Measurements from ENCODE around the gene PRR30.

DNA sequence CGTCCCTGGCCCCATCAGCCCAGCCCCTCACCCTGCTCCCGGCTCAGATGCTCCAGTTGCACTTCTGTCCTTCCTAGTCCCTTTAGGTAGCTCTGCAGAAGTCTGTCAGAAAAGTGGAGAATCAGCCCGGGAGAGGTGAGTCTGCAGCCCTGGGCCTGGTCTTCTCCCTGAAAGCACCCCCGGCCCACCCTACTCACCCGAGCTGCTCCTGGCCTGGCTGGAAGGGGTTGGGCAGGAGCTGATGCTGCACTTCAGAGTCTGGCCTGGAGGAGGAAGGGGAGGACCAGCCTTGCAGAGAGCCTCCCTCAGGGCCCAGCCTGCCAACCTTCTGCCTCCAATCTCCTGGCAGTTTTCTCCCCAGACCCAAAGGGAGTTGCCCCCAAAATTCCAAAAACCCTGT, 36.9 kb downstream of the PRR30 start:
- TF ChIP-seq ZNF174 (tag by site-specific recombination; IDR thresholded peaks at IDR 0.05) (no peak), ZNF677 (tag by site-specific recombination; IDR thresholded peaks at IDR 0.05) (no peak), ZBTB1 (tag by site-specific recombination; IDR thresholded peaks at IDR 0.05) (no peak), TCF7L2 (IDR thresholded peaks at IDR 0.05; ENCODE audit: borderline replicate concordance, low read depth, low read length) (no peak), HOXA7 (CRISPR knock-in tag; IDR thresholded peaks at IDR 0.05; ENCODE audit: borderline replicate concordance) (no peak), ZFHX2 (tag by site-specific recombination; conservative IDR thresholded peaks at IDR 0.05) (no peak), KLF8 (tag by site-specific recombination; IDR thresholded peaks at IDR 0.05) (no peak)
- TF ChIP-seq, protein P1, sequence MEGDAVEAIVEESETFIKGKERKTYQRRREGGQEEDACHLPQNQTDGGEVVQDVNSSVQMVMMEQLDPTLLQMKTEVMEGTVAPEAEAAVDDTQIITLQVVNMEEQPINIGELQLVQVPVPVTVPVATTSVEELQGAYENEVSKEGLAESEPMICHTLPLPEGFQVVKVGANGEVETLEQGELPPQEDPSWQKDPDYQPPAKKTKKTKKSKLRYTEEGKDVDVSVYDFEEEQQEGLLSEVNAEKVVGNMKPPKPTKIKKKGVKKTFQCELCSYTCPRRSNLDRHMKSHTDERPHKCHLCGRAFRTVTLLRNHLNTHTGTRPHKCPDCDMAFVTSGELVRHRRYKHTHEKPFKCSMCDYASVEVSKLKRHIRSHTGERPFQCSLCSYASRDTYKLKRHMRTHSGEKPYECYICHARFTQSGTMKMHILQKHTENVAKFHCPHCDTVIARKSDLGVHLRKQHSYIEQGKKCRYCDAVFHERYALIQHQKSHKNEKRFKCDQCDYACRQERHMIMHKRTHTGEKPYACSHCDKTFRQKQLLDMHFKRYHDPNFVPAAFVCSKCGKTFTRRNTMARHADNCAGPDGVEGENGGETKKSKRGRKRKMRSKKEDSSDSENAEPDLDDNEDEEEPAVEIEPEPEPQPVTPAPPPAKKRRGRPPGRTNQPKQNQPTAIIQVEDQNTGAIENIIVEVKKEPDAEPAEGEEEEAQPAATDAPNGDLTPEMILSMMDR (tag by site-specific recombination; IDR thresholded peaks at IDR 0.05) = no peak
- TF ChIP-seq, protein P2, sequence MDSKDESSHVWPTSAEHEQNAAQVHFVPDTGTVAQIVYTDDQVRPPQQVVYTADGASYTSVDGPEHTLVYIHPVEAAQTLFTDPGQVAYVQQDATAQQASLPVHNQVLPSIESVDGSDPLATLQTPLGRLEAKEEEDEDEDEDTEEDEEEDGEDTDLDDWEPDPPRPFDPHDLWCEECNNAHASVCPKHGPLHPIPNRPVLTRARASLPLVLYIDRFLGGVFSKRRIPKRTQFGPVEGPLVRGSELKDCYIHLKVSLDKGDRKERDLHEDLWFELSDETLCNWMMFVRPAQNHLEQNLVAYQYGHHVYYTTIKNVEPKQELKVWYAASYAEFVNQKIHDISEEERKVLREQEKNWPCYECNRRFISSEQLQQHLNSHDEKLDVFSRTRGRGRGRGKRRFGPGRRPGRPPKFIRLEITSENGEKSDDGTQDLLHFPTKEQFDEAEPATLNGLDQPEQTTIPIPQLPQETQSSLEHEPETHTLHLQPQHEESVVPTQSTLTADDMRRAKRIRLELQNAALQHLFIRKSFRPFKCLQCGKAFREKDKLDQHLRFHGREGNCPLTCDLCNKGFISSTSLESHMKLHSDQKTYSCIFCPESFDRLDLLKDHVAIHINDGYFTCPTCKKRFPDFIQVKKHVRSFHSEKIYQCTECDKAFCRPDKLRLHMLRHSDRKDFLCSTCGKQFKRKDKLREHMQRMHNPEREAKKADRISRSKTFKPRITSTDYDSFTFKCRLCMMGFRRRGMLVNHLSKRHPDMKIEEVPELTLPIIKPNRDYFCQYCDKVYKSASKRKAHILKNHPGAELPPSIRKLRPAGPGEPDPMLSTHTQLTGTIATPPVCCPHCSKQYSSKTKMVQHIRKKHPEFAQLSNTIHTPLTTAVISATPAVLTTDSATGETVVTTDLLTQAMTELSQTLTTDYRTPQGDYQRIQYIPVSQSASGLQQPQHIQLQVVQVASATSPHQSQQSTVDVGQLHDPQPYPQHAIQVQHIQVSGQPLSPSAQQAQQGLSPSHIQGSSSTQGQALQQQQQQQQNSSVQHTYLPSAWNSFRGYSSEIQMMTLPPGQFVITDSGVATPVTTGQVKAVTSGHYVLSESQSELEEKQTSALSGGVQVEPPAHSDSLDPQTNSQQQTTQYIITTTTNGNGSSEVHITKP (tag by site-specific recombination; IDR thresholded peaks at IDR 0.05) = no peak
- TF ChIP-seq, protein P3, sequence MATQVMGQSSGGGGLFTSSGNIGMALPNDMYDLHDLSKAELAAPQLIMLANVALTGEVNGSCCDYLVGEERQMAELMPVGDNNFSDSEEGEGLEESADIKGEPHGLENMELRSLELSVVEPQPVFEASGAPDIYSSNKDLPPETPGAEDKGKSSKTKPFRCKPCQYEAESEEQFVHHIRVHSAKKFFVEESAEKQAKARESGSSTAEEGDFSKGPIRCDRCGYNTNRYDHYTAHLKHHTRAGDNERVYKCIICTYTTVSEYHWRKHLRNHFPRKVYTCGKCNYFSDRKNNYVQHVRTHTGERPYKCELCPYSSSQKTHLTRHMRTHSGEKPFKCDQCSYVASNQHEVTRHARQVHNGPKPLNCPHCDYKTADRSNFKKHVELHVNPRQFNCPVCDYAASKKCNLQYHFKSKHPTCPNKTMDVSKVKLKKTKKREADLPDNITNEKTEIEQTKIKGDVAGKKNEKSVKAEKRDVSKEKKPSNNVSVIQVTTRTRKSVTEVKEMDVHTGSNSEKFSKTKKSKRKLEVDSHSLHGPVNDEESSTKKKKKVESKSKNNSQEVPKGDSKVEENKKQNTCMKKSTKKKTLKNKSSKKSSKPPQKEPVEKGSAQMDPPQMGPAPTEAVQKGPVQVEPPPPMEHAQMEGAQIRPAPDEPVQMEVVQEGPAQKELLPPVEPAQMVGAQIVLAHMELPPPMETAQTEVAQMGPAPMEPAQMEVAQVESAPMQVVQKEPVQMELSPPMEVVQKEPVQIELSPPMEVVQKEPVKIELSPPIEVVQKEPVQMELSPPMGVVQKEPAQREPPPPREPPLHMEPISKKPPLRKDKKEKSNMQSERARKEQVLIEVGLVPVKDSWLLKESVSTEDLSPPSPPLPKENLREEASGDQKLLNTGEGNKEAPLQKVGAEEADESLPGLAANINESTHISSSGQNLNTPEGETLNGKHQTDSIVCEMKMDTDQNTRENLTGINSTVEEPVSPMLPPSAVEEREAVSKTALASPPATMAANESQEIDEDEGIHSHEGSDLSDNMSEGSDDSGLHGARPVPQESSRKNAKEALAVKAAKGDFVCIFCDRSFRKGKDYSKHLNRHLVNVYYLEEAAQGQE (tag by site-specific recombination; IDR thresholded peaks at IDR 0.05) = no peak
